Measurements from ENCODE around the gene CNNM1. TPM values are rescaled to one million over a fixed set of nuclear protein-coding genes. Genes with fewer than 3 reads are reported as not detected.

The CNNM1 gene
- total and polyA plus RNA-seq, 2 donors (not counting 3 experiments of a cell fraction or from before 2014, with no cell fraction given), result not detected

GRCh38 chr10:99394256-99394655, 65.1 kb downstream of the CNNM1 start:
- TF ChIP-seq GATA2 (IDR thresholded peaks at IDR 0.05; ENCODE audit: insufficient read depth, insufficient read length, low read depth, low read length) (no peak), CTCF (IDR thresholded peaks at IDR 0.05; ENCODE audit: extremely low read depth in 1 of 2, insufficient read depth in 1 of 2, low read depth in 1 of 2, low read length in 2 of 2) (no peak), POLR2A (IDR thresholded peaks at IDR 0.05; ENCODE audit: low read depth, low read length) (no peak), EZH2 (IDR thresholded peaks at IDR 0.05; ENCODE audit: borderline replicate concordance, low read depth, low read length, severe bottlenecking) (no peak), POLR2AphosphoS5 (IDR thresholded peaks at IDR 0.05; ENCODE audit: insufficient read depth, low read depth, low read length) (no peak), MAX (IDR thresholded peaks at IDR 0.05; ENCODE audit: insufficient read depth, insufficient read length) (no peak), JUN (IDR thresholded peaks at IDR 0.05; ENCODE audit: borderline replicate concordance, insufficient read depth, insufficient read length, low read depth) (no peak), MYC (IDR thresholded peaks at IDR 0.05; ENCODE audit: low read depth, low read length) (no peak), FOS (IDR thresholded peaks at IDR 0.05; ENCODE audit: borderline replicate concordance, insufficient read depth, low read length) (no peak)
- Histone ChIP-seq H3K9me3 (replicated peaks; ENCODE audit: control insufficient read depth, insufficient read depth, low read length) (no peaks in the 10 kb centered on the region), H3K9ac (replicated peaks; ENCODE audit: extremely low read depth, insufficient read depth, low read length) (no peak overlapping the region), H3K4me2 (ENCODE audit: insufficient read depth, low read length) (no peak overlapping the region), H3K79me2 (ENCODE audit: control insufficient read depth, insufficient read depth, low read length) (no peaks in the 10 kb centered on the region), H3K36me3 (ENCODE audit: control insufficient read depth in 2 of 2, extremely low read depth in 1 of 2, insufficient read depth in 2 of 2, low read length in 2 of 2) (peaks cover 0 to 2% of the 10 kb centered on the region in 2 experiments), H3K27me3 (ENCODE audit: control insufficient read depth in 2 of 2, insufficient read depth in 2 of 2, low read length in 2 of 2) (no peaks in the 10 kb centered on the region), H2AFZ (ENCODE audit: low read depth, low read length) (no peak overlapping the region), H3K4me1 (ENCODE audit: control insufficient read depth, extremely low read depth, insufficient read depth, low read length) (peaks cover 24% of the 10 kb centered on the region), H4K20me1 (replicated peaks; ENCODE audit: control insufficient read depth, extremely low read depth, insufficient read depth, low read length) (no peaks in the 10 kb centered on the region), H3K4me3 (replicated peaks in 1 of 3; ENCODE audit: insufficient read depth in 1 of 3, low read depth in 1 of 3, low read length in 3 of 3) (no peak overlapping the region), H3K27ac (ENCODE audit: insufficient read depth, low read depth, low read length) (no peak overlapping the region), H3K9me1 (replicated peaks; ENCODE audit: control insufficient read depth, extremely low read depth, insufficient read depth, low read length) (no peaks in the 10 kb centered on the region)
- DNase-seq (ENCODE audit: low read depth, low spot score) (no peak), FAIRE-seq (no peak)
- CTCF ChIA-PET, result interaction anchor here (3.4 to 6.8 kb wide), 2 partner anchors 9 to 39 kb away, joined by 32 to 151 read pairs; partner anchors contain the start of gene GOT1
- BruUV-seq (replicated peaks), result no TSS peak
- dilution Hi-C loops (cut with MboI; ENCODE audit: extremely low pct_ligation_motif_present, low sequenced_read_pairs), result no loop called here
- intact Hi-C loops (cut with micrococcal nuclease), result loop anchor here (5.0 to 10.0 kb wide), 2 partner anchors 153 to 929 kb away; no protein-coding TSS in a partner anchor
- POLR2A ChIA-PET, result no interaction called here

All from endothelial cell of umbilical vein (primary cell).